NCI-H1092 treated with DMSO at 0.1 percent for 48 hours (cell line): ENCODE results near the gene CFAP43.
A peak's percentile ranks its signal among the peaks of the same experiment; 100 is the strongest.

Experiments used
- DNase-seq: peaks from one replicate; lab custom pipeline; 2025; lab: John Stamatoyannopoulos, UW

CFAP43 gene

GRCh38 chr10:104128214-104128613, 104.0 kb downstream of the CFAP43 start:
- no peak for DNase-seq

GRCh38 chr10:104127411-104127810, 104.8 kb downstream of the CFAP43 start:
- no peak for DNase-seq

DNA sequence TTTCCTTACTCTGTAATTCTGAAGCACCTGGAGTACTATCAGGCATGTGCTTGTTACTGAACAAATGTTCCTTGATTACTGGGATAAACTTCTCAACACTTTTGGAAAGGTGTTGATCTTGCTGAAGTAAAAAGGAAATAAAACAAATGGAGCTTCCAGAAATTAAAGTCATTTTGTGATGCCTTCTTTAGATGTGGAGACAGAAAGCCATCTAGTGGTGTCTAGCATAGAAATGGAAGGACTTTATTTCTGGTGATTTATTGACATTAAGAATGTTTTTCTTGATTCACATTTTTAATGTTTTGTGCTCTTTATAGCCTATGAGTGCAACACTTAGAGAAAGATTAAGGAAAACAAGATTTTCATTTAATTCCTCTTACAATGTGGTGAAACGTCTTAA, 108.8 kb downstream of the CFAP43 start:
- DNase-seq: no peak

DNA sequence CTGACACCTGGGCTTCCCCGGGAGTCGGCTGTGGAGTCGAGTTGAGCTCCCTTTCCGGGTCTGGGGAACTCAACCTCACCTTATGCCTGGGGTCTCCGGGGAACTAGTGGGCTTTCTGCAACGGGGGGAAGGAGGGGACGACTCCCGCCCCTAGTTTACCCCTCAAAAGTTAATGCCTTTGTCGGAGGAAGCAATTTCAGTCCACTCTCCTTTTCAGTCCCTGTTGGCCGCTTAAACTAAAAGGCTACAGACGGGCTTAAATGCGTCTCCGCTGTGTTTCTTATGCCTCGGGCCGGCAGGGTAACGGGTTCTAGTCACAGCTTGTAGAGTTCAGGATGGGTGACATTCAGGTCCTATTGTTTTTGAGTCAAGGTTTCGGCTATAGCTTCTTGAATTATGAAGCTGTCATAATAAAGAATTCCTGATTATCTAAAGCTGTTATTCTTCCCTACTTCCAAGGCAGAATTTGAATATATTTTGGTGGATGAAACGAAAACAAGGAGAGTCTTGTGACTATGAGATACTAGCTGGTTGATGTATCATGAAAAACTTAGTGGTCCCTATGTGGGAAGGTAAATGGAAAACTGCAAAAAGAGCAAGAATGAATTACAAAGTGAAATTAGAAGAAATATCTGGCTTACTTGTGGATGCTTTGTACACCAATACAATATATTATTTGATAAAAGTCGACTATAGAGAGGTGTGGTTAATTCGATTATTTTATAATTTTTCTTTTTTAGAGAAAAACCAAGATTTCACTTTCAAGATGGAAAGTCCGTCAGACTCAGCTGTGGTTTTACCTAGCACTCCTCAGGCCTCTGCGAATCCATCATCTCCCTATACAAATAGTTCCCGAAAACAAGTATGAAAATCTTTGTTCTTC, 109.7 kb downstream of the CFAP43 start:
- DNase-seq: peak; percentile 64

GRCh38 chr10:104121485-104122224, 110.5 kb downstream of the CFAP43 start, which contains the start of gene SFR1:
Gene SFR1, plus strand, starts transcription at chr10:104122171. Its CDS starts 13 bp downstream, at chr10:104122184.
- peak; percentile 95 for DNase-seq

GRCh38 chr10:104120903-104121484, 111.2 kb downstream of the CFAP43 start:
- peak; percentile 15 for DNase-seq

DNA sequence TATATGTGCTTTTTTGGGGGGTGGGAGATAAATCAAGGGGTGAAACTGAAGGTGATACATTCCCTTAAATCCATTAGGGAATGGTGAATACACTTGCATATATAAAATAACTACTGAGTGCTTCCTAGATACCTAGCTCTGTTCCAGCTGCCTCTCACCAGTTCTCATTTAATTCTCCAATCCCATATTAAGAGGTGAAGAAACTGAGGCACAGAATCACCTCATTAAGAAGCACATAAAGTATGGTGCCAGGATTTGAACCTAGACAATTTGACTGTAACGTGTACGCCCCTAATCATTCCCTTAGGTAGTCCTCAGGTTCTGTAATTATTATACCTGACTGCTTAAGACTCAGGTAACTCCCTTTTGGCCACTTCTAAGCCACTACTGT, 111.7 kb downstream of the CFAP43 start:
- no peak for DNase-seq

DNA sequence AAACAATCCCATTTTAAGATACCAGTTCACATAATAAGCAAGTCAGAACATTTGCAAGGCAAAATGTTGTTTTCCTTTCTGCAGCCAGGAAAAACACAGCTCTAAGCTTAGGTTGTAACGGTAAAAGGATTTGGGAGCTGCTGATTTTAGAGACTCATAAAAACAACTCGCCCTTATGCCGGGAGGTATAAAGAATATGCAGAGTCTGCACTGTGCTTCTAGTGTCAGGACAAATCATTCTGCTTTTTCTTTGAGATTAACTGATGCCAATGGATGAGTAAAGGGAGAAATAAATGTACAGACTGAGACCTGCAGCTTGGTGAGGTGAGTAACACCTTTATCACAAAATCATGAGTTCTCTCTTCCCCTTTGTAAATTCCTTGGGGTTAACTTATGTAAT, 112.2 kb downstream of the CFAP43 start:
- no peak for DNase-seq

DNA sequence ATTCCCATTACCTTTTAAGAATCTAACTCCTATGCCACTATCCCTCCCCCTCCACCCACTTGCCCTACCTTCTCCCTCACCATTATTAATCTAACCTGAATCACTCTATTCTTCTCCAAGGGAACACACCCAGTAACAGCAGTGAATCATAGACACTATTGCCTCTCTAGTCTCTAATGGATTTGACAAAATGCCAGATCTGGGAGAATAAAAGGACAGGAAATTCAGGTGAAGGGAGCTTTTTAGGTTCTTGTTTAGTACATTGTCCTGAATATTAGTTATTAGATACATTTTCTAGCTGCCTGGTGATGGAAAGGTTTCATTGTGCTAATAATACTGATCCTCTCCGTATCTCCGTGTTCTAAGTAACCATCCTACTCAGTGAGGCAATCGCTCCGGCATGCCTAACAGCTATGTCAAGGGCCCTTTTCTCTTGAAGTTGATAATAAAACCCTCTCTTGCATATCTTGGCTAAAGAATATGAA, 114.3 kb downstream of the CFAP43 start:
- peak; percentile 8 for DNase-seq

DNA sequence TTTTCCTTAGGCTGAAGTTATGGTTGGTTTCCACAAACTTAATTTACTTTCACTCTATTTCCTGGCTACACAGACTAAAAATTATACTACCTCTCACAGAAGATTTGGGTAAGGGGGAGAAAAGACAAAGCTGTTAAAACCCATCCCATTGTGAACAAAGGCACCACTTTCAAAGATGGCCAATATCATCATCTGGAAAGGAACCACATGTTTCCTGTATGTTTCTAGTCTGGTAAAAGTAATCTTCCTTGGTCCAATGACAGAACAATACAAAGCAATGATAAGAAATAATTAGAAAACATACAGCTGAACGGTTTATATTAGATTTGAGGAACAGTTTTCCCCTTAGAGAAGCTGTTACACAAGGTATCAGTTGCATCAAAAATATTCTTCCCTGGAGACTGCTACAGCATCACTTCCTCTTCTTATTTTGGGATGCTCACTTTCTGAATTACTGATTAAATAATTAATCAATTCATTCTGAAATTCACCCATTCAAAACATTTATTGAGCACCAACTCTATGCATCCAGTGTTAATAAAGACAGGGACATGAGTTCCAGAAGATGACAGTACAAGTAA, 118.7 kb downstream of the CFAP43 start:
- no peak for DNase-seq

GRCh38 chr10:104109908-104110662, 122.1 kb downstream of the CFAP43 start:
- no peak for DNase-seq

DNA sequence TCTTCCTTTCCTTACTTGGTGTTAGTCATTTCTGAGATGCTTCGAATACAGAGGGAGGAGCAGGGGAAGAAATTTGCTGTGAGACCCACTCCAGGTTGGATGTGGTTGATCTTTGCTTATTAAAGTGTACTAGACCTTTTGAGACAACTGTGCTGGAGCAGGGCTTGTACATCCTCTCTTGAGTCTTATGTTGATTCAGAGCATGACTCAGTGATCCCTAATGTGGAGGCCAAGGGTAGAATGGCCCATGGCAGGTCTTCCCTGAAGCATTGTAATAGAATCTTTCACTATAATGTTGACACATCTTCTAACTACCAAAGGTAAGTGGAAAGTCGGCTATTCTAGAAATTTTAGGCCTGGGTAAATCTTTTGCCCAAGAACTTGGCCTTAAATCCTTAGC, 127.2 kb downstream of the CFAP43 start:
- no peak for DNase-seq

DNA sequence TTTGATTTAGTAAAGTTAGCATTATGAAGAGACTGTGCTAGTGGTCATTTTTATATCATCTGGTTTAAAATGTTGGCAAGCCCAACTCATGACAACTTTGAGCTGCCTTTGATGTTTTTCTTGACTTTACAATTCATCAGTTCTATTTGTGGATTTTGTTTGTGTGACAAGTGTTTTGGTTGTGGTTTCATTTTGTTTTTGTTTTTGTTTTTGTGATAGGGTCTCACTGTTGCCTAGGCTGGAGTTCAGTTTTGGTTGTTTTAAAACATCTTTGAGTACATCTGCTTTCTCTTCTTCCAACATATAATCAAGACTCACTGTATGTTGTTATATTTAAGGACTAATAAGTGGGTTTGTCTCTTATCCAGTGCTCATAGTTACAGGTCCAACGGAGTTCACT, 127.7 kb downstream of the CFAP43 start:
- no peak for DNase-seq

DNA sequence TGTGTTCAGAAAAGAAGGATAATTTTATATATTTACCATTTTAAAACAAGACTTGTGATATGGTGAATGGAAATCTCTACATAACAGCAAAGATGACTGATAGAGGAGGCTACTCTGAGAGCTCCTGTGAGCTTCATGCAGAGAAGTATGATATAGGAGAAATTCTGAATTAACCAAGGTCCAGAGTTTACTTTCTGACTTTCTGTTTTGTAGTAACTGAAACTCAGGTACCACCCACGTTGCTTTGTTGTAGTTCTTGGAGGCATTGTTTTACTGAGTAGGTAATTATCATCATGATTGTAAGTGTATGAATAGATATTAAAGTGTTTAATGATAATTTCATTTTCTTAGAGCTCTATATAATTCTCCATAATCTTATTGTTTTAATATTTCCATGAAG, 128.2 kb downstream of the CFAP43 start:
- DNase-seq: no peak

DNA sequence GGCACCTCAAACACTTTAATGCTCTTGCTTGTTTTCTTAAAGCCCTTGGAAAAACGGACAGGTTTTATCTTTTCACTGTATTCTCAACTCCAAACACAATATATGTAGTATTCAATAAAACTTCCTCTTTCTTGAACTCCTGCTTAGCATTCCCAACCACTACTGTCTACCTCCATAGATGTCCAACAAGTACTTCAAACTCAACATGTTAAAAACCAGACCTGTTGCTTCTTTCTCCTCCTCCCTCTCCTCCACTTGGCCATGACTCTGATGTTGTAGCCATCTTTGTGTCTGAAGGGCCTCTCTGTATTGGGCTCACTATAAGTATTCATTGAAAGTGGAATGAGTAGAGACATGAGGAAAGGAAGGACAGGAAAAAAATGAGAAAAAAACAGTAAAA, 130.3 kb downstream of the CFAP43 start:
- DNase-seq: no peak

- DNase-seq: no peak
These were observed 131.4 kb downstream of the CFAP43 start for GRCh38 chr10:104100795-104101194.

DNA sequence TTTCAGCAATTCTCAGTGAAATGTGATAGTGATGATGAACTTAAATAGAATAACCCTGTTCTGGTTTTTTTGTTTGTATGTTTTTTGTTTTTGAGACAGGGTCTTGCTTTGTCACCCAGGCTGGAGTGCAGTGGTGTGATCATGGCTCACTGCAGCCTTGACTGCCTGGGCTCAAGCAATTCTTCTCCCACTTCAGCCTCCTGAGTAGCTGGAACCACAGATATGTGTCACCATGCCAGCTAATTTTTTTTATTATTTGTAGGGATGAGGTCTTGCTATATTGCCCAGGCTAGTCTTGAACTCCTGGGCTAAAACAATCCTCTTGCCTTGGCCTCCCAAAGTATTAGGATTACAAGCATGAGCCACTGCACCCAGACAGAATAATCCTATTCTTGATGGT, 132.2 kb downstream of the CFAP43 start:
- DNase-seq: no peak

GRCh38 chr10:104099269-104099668, 132.9 kb downstream of the CFAP43 start:
- DNase-seq: no peak

DNA sequence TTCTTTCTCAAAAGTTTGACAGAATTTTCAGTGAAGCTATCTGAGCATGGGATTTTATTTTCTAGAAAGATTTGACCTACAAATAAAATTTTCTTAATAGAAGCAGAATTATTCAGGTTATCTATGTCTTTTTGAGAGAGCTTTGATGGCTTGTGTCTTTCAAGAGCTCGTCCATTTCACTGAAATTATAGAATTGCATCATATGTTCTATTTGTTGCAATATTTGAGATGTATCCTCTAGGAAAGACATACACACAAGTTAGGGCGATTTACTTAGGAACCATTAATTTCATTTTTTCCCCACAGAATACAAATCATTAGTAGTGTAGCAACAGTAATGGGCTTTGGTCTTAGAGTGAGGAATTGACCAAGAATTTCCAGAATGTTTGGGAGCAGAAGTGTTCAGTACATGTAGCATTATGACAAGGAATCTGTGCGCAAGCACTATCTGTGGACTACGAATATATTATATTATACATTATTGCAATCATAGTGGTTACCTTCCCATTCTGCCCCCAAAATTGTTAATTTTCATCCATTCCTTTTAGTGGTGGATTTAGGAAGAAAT, 133.7 kb downstream of the CFAP43 start:
- DNase-seq: no peak

DNA sequence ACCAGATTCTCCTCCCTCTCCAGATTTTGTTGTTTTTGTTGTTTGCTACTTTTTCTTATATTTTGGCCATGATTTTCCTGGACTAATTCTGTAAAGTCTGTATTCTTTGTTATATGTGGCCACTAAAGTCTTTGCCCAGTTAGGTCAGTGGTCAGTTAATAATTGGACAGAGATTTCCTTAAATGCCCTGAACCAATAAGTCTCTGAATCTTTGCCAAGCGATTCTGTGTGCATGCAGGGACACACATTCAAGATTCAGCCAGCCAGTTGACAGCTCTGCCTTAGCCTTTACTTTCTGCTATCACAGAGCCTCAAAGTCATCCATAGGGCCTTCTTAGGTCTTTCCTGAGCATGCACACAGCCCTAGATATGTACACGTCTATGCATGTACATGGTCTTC, 135.5 kb downstream of the CFAP43 start:
- no peak for DNase-seq

GRCh38 chr10:104092749-104093148, 139.4 kb downstream of the CFAP43 start:
- no peak for DNase-seq
